Right atrium auricular region (tissue), 2 donors: Measurements from ENCODE around the gene LRGUK. TPM values are rescaled to one million over a fixed set of nuclear protein-coding genes. Genes with fewer than 3 reads are reported as not detected.

Experiments
- DNase-seq: peaks from one replicate; pipeline ENCODE4 v3.0.0-alpha.2; 2019; ENCODE audit warnings: low spot score
- H3K27ac ChIP-seq, 2 donors: fragments of 200-600 bp; sonication (generic); 1 replicate in 1 of 2; 2 replicates in 1 of 2; pipeline ENCODE4 v1.5.1; 2016 to 2019
- H3K27me3 ChIP-seq, 2 donors: fragments of 200-600 bp; sonication (generic); one replicate each; pipeline versions ENCODE4 v1.5.1 to v1.6.0; 2017 to 2019
- H3K36me3 ChIP-seq: fragments of 200-600 bp; sonication (generic); one replicate; pipeline ENCODE4 v1.5.1; 2016
- H3K4me1 ChIP-seq, 2 donors: fragments of 200-600 bp; sonication (generic); one replicate each; pipeline versions ENCODE4 v1.5.1 to v1.6.0; 2017 to 2019
- H3K4me3 ChIP-seq, 2 donors: fragments of 200-600 bp; sonication (generic); 1 replicate in 1 of 2; 2 replicates in 1 of 2; pipeline ENCODE4 v1.5.1; 2017 to 2019; ENCODE audit warnings: mild to moderate bottlenecking in 1 of 2, moderate library complexity in 1 of 2
- H3K9me3 ChIP-seq, 2 donors: fragments of 200-600 bp; sonication (generic); one replicate each; pipeline ENCODE4 v1.5.1; 2019
- CTCF ChIP-seq, 2 donors: fragments of 200-600 bp; sonication (generic); IDR thresholded peaks; one replicate each; pipeline ENCODE4 v1.5.1; 2019; ENCODE audit warnings: antibody characterized with exemption in 2 of 2
- total RNA-seq, 2 donors: library from RNA; depleted of rRNA; stranded (reverse); fragments of >200 nt; gene quantifications; one replicate each; pipeline ENCODE4 v1.1.0, GENCODE V29; 2016

LRGUK gene
- total RNA-seq, 2 donors from 2014 or later: 0.11 TPM; not detected in 1

GRCh38 chr7:134245253-134245652 lies 118.1 kb downstream of the LRGUK start:
- DNase-seq: no peak
- Histone ChIP-seq H3K4me1 (no peaks in the 10 kb centered on the region), H3K9me3 (no peaks in the 10 kb centered on the region), H3K4me3 (no peak overlapping the region), H3K27ac (no peak overlapping the region), H3K36me3 (no peaks in the 10 kb centered on the region), H3K27me3 (no peaks in the 10 kb centered on the region)
- TF ChIP-seq CTCF (IDR thresholded peaks at IDR 0.05): no peak

- Histone ChIP-seq H3K27me3 (no peaks in the 10 kb centered on the region), H3K4me3 (no peak overlapping the region), H3K9me3 (no peaks in the 10 kb centered on the region), H3K27ac (no peak overlapping the region), H3K36me3 (no peaks in the 10 kb centered on the region), H3K4me1 (no peaks in the 10 kb centered on the region)
- no peak for DNase-seq
- TF ChIP-seq CTCF (IDR thresholded peaks at IDR 0.05): no peak
Measured at GRCh38 chr7:134246347-134246746, 119.2 kb downstream of the LRGUK start.

GRCh38 chr7:134246761-134247160 lies 119.6 kb downstream of the LRGUK start:
- H3K9me3 ChIP-seq: no peaks in the 10 kb centered on the region
- H3K4me1 ChIP-seq: no peaks in the 10 kb centered on the region
- DNase-seq: no peak
- H3K27ac ChIP-seq: no peak overlapping the region
- TF ChIP-seq CTCF (IDR thresholded peaks at IDR 0.05): no peak
- no peaks in the 10 kb centered on the region for H3K36me3 ChIP-seq
- H3K27me3 ChIP-seq: no peaks in the 10 kb centered on the region
- H3K4me3 ChIP-seq: no peak overlapping the region

GRCh38 chr7:134248196-134248595 lies 121.1 kb downstream of the LRGUK start:
- no peaks in the 10 kb centered on the region for H3K9me3 ChIP-seq
- no peaks in the 10 kb centered on the region for H3K36me3 ChIP-seq
- H3K4me1 ChIP-seq: no peaks in the 10 kb centered on the region
- no peak overlapping the region for H3K27ac ChIP-seq
- no peaks in the 10 kb centered on the region for H3K27me3 ChIP-seq
- H3K4me3 ChIP-seq: no peak overlapping the region
- DNase-seq: no peak
- no peak for TF ChIP-seq CTCF (IDR thresholded peaks at IDR 0.05)

DNA sequence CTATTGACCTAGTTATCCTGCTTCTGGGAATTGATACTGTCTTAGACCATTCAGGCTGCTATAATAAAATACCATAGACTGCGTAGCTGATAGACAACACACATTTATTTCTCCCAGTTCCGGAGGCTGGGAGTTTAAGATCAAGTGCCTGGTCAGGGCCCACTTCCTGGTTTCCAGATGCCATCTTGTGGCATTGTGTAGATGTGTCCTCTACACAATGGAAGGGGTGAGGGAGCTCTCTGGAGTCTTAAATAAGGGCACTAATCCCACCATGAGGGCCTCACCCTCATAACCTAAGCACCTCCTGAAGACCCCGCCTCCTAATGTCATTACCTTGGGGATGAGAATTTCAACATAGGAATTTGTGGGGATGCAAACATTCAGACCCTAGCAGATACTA lies 127.2 kb downstream of the LRGUK start:
- Histone ChIP-seq H3K4me3 (no peak overlapping the region), H3K36me3 (no peaks in the 10 kb centered on the region), H3K9me3 (no peaks in the 10 kb centered on the region), H3K27ac (no peak overlapping the region), H3K27me3 (no peaks in the 10 kb centered on the region), H3K4me1 (no peaks in the 10 kb centered on the region)
- DNase-seq: no peak
- TF ChIP-seq CTCF (IDR thresholded peaks at IDR 0.05): no peak

DNA sequence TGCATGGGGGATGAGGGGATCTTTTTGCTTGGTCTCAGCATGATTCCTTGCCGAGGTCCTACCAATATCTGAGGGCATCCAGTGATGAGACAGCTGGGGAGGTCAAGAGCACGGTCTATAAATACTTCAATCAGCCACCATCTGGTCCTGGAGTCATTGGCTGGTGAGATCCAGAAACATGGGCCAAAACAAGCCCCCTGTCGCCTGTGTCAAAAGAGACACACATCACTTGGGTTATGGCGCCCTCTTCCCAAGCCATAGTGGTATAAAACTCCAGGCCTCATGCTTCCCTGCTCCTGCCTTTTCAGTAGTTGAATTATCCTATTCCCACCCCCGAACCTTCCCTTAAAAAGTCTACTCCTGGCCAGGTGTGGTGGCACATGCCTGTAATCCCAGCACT lies 128.7 kb downstream of the LRGUK start:
- H3K27ac ChIP-seq: no peak overlapping the region
- no peak for DNase-seq
- no peak for TF ChIP-seq CTCF (IDR thresholded peaks at IDR 0.05)
- H3K36me3 ChIP-seq: no peaks in the 10 kb centered on the region
- no peak overlapping the region for H3K4me3 ChIP-seq
- H3K9me3 ChIP-seq: no peaks in the 10 kb centered on the region
- H3K27me3 ChIP-seq: no peaks in the 10 kb centered on the region
- no peaks in the 10 kb centered on the region for H3K4me1 ChIP-seq
